HepG2 (cell line): Measurements from ENCODE around the gene ABCC9. TPM values are rescaled to one million over a fixed set of nuclear protein-coding genes. Genes with fewer than 3 reads are reported as not detected.

ENCODE experiments used
- ATAD3A ChIP-seq: sonication (generic); formaldehyde crosslinking; IDR thresholded peaks from 2 replicates; pipeline ENCODE4 v1.4.0; 2020; ENCODE audit warnings: missing genetic modification reagents
- DR1 ChIP-seq: sonication (generic); formaldehyde crosslinking; IDR thresholded peaks from 2 replicates; pipeline ENCODE4 v1.8.0; 2021; ENCODE audit warnings: mild to moderate bottlenecking, missing genetic modification reagents, inconsistent platforms
- GATA4 ChIP-seq: sonication (generic); IDR thresholded peaks from 2 replicates; pipeline ENCODE4 v1.6.1; 2016; ENCODE audit warnings: antibody characterized with exemption, low read depth, borderline replicate concordance
- MYNN ChIP-seq: sonication (generic); formaldehyde crosslinking; IDR thresholded peaks from 2 replicates; pipeline ENCODE4 v1.4.0; 2020; ENCODE audit warnings: mild to moderate bottlenecking, low read depth, missing genetic modification reagents
- NAIF1 ChIP-seq: sonication (generic); formaldehyde crosslinking; IDR thresholded peaks from 2 replicates; pipeline ENCODE4 v1.5.0; 2020; ENCODE audit warnings: mild to moderate bottlenecking, missing genetic modification reagents, borderline replicate concordance
- POGZ ChIP-seq: sonication (generic); formaldehyde crosslinking; IDR thresholded peaks from 2 replicates; pipeline ENCODE4 v1.4.0; 2020; ENCODE audit warnings: mild to moderate bottlenecking, missing genetic modification reagents
- SMAD9 ChIP-seq: sonication (generic); formaldehyde crosslinking; IDR thresholded peaks from 2 replicates; pipeline ENCODE4 v1.5.1; 2020; ENCODE audit warnings: mild to moderate bottlenecking, missing genetic modification reagents
- U2AF1 ChIP-seq: fragments of 200-400 bp; formaldehyde crosslinking; optimal IDR thresholded peaks from 2 replicates; pipeline ENCODE3; 2017; ENCODE audit warnings: mild to moderate bottlenecking, low read depth, low read length
- ZNF512B ChIP-seq: sonication (generic); formaldehyde crosslinking; IDR thresholded peaks from 2 replicates; pipeline ENCODE4 v1.5.1; 2020; ENCODE audit warnings: missing genetic modification reagents, mild to moderate bottlenecking, borderline replicate concordance
- ZSCAN12 ChIP-seq: sonication (generic); formaldehyde crosslinking; IDR thresholded peaks from 2 replicates; pipeline ENCODE4 v1.9.0; 2021; ENCODE audit warnings: mild to moderate bottlenecking, missing genetic modification reagents
- polyA plus RNA-seq, 8 experiments: library from polyadenylated mRNA; depleted of rRNA in 3 of 8; stranded (reverse) in 7 of 8; unstranded in 1 of 8; fragments of >200 nt; fragmentation: Illumina TruSeq in 4 of 8; extraction: Trizol in 4 of 8; gene quantifications; 2 replicates each; pipeline versions ENCODE4 v1.2.1 to v1.2.3, GENCODE V29; 2011 to 2016; ENCODE audit warnings: low read depth in 4 of 8, missing spikeins in 1 of 8, mixed read lengths in 1 of 8; ENCODE audit not compliant: insufficient read depth in 1 of 8
- total RNA-seq, 5 experiments: library from RNA; depleted of rRNA; stranded (reverse); fragments of >200 nt; fragmentation: Illumina TruSeq; extraction: Trizol; gene quantifications; 2 replicates each; pipeline ENCODE4 v1.2.3, GENCODE V29; 2016; ENCODE audit warnings: low read depth in 1 of 5
- TF ChIP-seq, protein P1 (sequence below): sonication (generic); formaldehyde crosslinking; IDR thresholded peaks from 2 replicates; pipeline ENCODE4 v1.8.0; 2022; ENCODE audit warnings: mild to moderate bottlenecking, missing genetic modification reagents, borderline replicate concordance

The ABCC9 gene
- total and polyA plus RNA-seq, 2 of the 13 experiments (the other 11 are each of a cell fraction or from before 2014, with no cell fraction given): not detected

- TF ChIP-seq, protein P1, sequence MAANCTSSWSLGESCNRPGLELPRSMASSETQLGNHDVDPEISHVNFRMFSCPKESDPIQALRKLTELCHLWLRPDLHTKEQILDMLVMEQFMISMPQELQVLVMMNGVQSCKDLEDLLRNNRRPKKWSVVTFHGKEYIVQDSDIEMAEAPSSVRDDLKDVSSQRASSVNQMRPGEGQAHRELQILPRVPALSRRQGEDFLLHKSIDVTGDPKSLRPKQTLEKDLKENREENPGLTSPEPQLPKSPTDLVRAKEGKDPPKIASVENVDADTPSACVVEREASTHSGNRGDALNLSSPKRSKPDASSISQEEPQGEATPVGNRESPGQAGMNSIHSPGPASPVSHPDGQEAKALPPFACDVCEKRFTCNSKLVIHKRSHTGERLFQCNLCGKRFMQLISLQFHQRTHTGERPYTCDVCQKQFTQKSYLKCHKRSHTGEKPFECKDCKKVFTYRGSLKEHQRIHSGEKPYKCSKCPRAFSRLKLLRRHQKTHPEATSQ (CRISPR knock-in tag): no peak
- TF ChIP-seq SMAD9 (CRISPR knock-in tag) (no peak), GATA4 (no peak), DR1 (CRISPR knock-in tag) (no peak), U2AF1 (no peak), ZNF512B (CRISPR knock-in tag) (no peak), POGZ (CRISPR knock-in tag) (no peak), MYNN (CRISPR knock-in tag) (no peak), ZSCAN12 (no peak), NAIF1 (CRISPR knock-in tag) (no peak), ATAD3A (no peak)
Measured at GRCh38 chr12:21975293-21975692, 34.1 kb upstream of the ABCC9 start (continued).
